ENCODE results near the gene CFAP299. TPM values are rescaled to one million over a fixed set of nuclear protein-coding genes. Genes with fewer than 3 reads are reported as not detected.

CFAP299 gene
- total RNA-seq, 1 donor from 2014 or later: 0.93 TPM

DNA sequence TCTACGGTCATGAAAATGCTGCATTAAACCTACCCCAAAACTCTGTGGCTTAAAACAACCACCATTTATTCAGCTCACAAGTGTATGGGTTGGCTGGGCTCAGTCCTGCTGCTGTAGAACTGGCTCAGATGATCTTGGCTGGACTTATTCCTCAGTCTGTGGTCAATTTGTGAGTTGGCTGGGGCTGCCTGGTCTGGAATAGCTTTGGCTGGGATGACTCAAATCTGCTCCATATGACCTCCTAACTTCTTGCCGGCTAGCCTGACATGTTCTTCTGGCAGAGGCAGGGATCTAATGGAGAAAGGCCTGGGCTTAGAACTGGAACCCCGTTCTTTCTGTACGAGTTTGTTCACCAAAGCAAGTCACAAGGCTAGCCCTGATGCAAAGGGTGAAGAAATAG, 71.7 kb downstream of the CFAP299 start:
- Mint-ChIP-seq H3K27ac (no peak overlapping the region), H3K9me3 (ENCODE audit: low read depth) (peaks cover 3% of the 10 kb centered on the region), H3K4me3 (ENCODE audit: low read depth) (no peak overlapping the region), H3K36me3 (ENCODE audit: insufficient read depth) (no peaks in the 10 kb centered on the region), H3K4me1 (ENCODE audit: low read depth) (peaks cover 8% of the 10 kb centered on the region), H3K27me3 (no peaks in the 10 kb centered on the region)
- TF ChIP-seq, protein P1, sequence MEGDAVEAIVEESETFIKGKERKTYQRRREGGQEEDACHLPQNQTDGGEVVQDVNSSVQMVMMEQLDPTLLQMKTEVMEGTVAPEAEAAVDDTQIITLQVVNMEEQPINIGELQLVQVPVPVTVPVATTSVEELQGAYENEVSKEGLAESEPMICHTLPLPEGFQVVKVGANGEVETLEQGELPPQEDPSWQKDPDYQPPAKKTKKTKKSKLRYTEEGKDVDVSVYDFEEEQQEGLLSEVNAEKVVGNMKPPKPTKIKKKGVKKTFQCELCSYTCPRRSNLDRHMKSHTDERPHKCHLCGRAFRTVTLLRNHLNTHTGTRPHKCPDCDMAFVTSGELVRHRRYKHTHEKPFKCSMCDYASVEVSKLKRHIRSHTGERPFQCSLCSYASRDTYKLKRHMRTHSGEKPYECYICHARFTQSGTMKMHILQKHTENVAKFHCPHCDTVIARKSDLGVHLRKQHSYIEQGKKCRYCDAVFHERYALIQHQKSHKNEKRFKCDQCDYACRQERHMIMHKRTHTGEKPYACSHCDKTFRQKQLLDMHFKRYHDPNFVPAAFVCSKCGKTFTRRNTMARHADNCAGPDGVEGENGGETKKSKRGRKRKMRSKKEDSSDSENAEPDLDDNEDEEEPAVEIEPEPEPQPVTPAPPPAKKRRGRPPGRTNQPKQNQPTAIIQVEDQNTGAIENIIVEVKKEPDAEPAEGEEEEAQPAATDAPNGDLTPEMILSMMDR (IDR thresholded peaks at IDR 0.05; ENCODE audit: unreplicated experiment): no peak
- no peak for DNase-seq (ENCODE audit: low spot score, unreplicated experiment)

DNA sequence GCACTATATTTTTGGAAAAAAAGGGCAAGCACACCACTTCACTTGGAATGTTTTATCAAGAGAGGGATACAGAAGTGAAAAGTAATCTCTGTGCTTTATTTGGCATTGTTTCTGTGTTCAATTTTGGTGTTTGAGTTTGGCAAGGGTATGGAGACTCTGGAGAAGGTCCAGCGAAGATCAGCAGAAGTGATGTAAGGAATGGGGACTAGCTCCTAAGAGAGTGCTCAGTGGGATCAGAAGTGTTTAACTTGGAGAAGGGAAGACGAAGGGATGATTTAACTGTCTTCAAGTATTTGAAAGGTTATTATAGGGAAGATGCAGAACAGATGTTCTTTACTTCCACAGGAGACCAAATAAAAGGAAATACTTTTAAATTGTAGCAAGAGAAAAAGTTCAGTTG, 74.3 kb downstream of the CFAP299 start:
- Mint-ChIP-seq H3K9me3 (ENCODE audit: low read depth) (no peaks in the 10 kb centered on the region), H3K36me3 (ENCODE audit: insufficient read depth) (no peaks in the 10 kb centered on the region), H3K27me3 (no peaks in the 10 kb centered on the region), H3K4me1 (ENCODE audit: low read depth) (peaks cover 3% of the 10 kb centered on the region), H3K27ac (no peak overlapping the region), H3K4me3 (ENCODE audit: low read depth) (no peak overlapping the region)
- DNase-seq (ENCODE audit: low spot score, unreplicated experiment): no peak
- TF ChIP-seq, protein P1 (IDR thresholded peaks at IDR 0.05; ENCODE audit: unreplicated experiment): no peak

DNA sequence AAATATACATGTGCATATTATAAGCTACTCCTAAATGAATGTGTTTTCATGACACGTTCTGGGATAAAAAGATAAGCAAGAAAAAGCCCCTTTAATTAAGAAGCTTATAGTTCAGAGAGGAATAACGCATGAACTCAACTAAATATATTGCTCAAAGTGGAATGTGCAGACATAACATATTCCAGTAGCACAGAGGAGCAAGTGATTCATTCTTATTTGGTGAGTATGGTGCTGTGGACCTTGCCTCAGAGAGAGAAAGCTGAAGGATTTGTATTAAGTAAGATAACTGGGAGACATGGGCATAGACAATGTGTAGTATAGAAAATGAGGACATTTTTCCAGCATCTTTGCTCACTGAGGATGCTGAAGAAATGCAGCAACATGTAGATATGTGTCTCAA, 76.8 kb downstream of the CFAP299 start:
- H3K9me3 Mint-ChIP-seq (ENCODE audit: low read depth): no peaks in the 10 kb centered on the region
- no peak overlapping the region for H3K27ac Mint-ChIP-seq
- no peak overlapping the region for H3K4me3 Mint-ChIP-seq (ENCODE audit: low read depth)
- H3K36me3 Mint-ChIP-seq (ENCODE audit: insufficient read depth): no peaks in the 10 kb centered on the region
- no peaks in the 10 kb centered on the region for H3K27me3 Mint-ChIP-seq
- peaks cover 3% of the 10 kb centered on the region for H3K4me1 Mint-ChIP-seq (ENCODE audit: low read depth)
- DNase-seq (ENCODE audit: low spot score, unreplicated experiment): no peak
- TF ChIP-seq, protein P1 (IDR thresholded peaks at IDR 0.05; ENCODE audit: unreplicated experiment): no peak

DNA sequence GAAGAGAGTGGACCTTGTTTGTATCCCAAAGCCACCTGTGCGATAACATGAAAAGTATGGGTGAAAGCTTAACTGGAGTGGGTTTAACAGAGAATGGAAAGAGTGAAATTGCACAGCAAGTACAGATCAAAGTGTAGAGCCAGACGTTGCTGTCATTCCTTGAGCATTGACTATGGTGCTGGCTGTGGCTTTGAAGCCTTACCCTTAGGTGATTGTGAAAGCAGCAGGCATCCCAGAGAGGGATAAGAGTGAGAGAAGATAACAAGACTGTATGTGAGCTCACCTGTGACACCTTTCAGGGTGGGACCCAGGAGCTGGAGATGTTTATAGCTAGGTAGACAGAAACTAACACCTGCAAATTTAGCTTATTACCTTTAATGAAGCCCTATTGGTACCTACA, 77.6 kb downstream of the CFAP299 start:
- DNase-seq (ENCODE audit: low spot score, unreplicated experiment): no peak
- Mint-ChIP-seq H3K4me1 (ENCODE audit: low read depth) (peaks cover 3% of the 10 kb centered on the region), H3K27me3 (no peaks in the 10 kb centered on the region), H3K4me3 (ENCODE audit: low read depth) (no peak overlapping the region), H3K36me3 (ENCODE audit: insufficient read depth) (no peaks in the 10 kb centered on the region), H3K27ac (no peak overlapping the region), H3K9me3 (ENCODE audit: low read depth) (no peaks in the 10 kb centered on the region)
- TF ChIP-seq, protein P1 (IDR thresholded peaks at IDR 0.05; ENCODE audit: unreplicated experiment): no peak

DNA sequence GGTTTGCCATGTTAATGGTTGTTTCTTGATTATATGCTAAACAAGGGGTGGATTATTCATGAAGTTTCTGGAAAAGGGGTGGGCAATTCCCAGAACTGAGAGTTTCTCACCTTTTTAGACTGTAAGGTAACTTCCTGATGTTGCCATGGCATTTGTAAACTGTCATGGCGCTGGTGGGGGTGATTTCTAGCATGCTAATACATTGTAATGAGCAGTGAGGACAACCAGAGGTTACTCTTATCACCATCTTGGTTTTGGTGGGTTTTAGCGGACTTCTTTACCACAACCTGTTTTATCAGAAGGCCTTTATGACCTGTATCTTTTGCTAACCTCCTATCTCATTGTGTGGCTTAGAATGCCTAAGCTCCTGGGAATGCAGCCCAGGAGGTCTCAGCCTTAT, 81.5 kb downstream of the CFAP299 start:
- H3K9me3 Mint-ChIP-seq (ENCODE audit: low read depth): peaks cover 3% of the 10 kb centered on the region
- H3K4me1 Mint-ChIP-seq (ENCODE audit: low read depth): peaks cover 21% of the 10 kb centered on the region
- DNase-seq (ENCODE audit: low spot score, unreplicated experiment): no peak
- TF ChIP-seq, protein P1 (IDR thresholded peaks at IDR 0.05; ENCODE audit: unreplicated experiment): no peak
- no peak overlapping the region for H3K4me3 Mint-ChIP-seq (ENCODE audit: low read depth)
- H3K27me3 Mint-ChIP-seq: no peaks in the 10 kb centered on the region
- no peak overlapping the region for H3K27ac Mint-ChIP-seq
- H3K36me3 Mint-ChIP-seq (ENCODE audit: insufficient read depth): no peaks in the 10 kb centered on the region
